GM12874 (cell line): ENCODE measurements around the gene ZBTB5.

ENCODE experiments used
- TF ChIP-seq, protein P1 (sequence below): IDR thresholded peaks from 2 replicates; pipeline ENCODE4 v1.5.1; 2011; ENCODE audit warnings: low read depth, mild to moderate bottlenecking, control low read depth, low read length, moderate library complexity; ENCODE audit not compliant: insufficient read depth

Gene ZBTB5

DNA sequence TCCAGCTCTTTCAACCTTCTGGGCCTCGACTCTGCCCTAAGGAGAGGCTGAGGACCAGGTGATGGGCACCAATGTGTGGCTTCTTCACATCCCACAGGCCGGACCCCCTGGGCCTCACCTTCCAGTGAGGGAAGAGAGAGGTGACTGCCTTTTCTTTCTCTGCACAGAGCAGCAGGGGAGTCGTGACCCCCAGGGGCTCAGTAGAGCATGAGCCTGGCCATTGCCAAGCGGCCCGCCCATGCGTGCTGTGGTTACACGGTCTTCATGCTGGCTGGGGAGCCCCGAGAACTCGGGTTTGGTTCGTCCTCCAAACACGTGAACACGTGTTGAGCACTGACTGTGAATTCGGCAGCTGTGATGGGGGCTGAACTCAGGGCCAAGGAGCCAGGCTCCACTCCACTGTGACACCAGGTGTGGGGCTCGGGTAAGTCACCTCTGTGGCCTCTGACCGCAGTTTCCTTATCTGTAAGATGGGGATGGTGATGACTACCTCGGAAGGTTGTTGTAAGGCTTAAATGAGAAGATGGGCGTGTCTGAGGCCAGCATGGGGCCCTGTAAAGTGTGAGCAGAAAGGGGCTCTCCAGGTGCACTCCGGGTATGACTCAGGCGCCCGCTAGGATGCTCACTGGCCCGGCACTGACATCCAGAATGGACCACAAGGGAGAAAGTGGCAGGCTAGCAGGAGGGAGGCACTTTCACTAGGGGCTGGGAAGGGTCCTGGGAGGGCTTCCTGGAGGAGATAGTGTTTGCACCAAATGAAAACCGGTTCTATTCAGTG, 56.1 kb downstream of the ZBTB5 start:
- TF ChIP-seq, protein P1, sequence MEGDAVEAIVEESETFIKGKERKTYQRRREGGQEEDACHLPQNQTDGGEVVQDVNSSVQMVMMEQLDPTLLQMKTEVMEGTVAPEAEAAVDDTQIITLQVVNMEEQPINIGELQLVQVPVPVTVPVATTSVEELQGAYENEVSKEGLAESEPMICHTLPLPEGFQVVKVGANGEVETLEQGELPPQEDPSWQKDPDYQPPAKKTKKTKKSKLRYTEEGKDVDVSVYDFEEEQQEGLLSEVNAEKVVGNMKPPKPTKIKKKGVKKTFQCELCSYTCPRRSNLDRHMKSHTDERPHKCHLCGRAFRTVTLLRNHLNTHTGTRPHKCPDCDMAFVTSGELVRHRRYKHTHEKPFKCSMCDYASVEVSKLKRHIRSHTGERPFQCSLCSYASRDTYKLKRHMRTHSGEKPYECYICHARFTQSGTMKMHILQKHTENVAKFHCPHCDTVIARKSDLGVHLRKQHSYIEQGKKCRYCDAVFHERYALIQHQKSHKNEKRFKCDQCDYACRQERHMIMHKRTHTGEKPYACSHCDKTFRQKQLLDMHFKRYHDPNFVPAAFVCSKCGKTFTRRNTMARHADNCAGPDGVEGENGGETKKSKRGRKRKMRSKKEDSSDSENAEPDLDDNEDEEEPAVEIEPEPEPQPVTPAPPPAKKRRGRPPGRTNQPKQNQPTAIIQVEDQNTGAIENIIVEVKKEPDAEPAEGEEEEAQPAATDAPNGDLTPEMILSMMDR: no peak

DNA sequence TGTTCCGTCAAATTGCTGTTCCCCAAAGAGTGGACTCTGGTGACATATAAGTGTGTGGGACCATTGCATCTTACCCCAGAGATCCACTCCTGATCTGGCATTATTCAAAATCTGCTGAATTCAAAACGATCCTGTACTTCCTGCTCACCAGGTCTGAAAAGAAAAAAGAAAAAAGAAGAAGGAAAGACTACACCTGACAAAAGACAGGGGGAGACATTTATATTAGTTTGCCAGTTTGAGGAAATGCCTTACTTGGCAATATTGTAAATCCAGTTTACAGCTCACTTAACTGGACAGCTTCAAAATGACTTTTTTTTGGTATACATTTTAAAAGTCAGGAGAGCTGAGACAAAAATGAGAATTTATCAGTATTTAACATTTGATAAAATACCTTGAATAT, 57.8 kb downstream of the ZBTB5 start:
- TF ChIP-seq, protein P1: no peak; the same call in 1 of the 2 replicates

DNA sequence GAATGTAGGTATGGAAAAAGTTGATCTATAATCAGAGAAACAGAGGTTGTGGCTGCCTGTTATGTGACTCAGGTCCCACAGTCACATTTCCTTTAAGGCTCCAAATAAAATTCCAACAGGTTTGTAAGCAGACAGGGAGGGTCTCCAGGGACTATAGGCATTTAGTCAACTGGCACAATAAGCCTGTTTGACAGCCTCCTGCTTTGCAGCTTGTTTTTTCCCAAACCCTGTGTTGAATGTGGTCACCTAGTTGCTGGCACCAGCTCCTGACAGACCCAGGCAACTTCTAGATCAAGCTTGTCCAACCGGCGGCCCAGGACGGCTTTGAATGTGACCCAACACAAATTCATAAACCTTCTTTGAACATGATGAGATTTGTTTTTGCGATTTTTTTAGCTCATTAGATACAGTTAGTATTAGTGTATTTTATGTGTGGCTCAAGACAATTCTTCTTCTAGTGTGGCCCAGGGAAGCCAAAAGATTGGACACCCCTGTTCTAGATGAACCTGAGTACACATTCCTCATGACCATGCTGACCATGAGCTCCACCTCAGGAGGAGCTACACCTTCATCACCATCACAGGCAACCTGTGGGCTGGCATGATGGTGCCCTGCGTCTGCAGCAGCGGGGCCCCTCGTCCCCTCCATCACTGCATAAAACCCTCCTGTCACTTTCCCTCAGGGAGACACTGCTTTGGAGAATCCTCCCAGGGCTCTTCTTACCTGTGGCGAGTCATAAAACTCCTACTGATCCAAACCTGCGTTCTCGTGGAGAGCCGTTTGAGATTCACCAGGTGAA, 58.4 kb downstream of the ZBTB5 start:
- TF ChIP-seq, protein P1: no peak

DNA sequence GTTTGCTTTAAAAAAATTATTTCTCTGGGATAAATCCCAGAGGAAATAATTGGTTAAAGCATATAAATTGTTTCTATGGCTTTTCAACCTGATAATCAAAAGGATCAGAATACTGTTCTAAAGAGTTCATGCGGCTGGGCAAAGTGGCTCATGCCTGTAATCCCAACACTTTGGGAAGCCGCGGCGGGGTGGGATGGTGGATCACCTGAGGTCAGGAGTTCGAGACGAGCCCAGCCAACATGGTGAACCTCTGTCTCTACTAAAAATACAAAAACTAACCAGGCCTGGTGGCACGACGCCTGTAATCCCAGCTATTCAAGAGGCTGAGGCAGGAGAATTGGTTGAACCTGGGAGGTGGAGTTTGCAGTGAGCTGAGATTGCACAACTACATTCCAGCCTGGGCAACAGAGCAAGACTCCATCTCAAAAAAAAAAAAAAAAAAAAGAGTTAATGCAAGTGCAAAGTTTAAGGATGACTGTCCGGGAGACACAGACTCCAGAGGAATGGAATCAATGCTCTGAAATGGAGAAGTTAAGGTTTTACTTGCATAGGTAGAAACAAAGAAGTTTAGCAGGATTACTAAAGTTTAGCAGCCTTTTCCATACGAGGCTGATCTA, 59.4 kb downstream of the ZBTB5 start:
- TF ChIP-seq, protein P1: no peak

DNA sequence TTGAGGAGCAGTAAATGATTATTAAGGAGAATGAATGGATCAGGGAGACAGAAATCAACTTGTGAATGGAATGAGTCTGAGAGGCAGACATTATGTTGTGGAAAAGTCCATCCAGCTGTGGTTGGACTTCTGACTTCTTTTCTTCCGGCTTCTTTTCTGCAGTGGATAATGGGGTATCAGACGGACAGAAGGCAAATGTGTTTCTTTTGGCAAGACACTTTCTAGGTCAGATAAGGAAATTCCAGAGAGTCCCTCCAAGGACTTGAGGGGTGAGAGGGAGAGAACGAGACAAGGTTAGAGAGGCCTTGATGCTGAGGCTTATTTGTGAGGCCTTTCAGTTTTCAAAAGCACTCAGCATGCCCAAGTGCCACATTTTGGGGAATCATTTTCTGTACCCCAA, 59.9 kb downstream of the ZBTB5 start:
- TF ChIP-seq, protein P1: no peak

DNA sequence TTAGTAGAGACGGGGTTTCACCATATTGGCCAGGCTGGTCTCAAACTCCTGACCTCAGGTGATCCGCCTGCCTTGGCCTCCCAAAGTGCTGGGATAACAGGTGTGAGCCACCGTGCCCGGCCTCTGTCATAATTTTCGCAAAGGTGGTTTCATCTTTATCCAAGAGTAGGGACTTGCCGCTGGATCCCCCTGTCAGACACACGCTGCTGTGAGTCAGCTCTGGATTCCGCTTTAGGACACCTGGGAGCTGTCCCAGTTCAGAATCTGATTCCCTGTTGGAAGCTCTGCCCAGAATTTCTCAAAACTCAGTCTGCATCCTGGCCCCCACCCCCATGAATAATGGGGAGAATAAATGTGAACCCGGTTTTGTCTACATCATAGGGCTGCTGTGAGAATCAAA, 60.7 kb downstream of the ZBTB5 start:
- TF ChIP-seq, protein P1: no peak

DNA sequence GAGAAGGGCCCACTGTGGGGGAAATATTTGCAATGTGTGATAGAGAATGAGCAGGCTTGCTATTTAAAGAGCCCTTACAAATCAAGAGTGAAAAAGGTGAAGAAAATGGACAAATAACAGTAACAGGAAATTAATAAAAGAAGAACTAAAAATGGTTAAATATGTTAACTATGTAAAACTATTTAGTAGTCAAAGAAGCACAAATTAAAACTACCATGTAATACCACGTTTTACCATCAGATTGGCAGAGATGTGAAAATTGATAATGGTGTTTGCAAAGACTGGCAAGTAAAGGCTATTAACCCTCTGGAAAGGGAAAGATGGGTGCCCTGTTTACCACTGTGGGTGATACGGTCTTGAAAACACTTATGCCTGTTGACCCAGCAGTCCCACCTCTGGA, 65.9 kb downstream of the ZBTB5 start:
- TF ChIP-seq, protein P1: no peak
